Activated CD8-positive, alpha-beta T cell treated with anti-CD3 and anti-CD28 coated beads, Interleukin-2, amount 10 ng/mL, durations not matched to agents 7 days and 5 days (primary cell): Measurements from ENCODE around the gene ZNF571. TPM values are rescaled to one million over a fixed set of nuclear protein-coding genes. Genes with fewer than 3 reads are reported as not detected.

Experiments used
- ATAC-seq: fragments of 150-1000 bp; cut with Tn5 transposase; one replicate; pipeline ENCODE4 v1.10.0; 2021; ENCODE audit warnings: moderate library complexity
- CTCF ChIA-PET: fragments of 350-600 bp; sonication (Branson Sonifier 250); formaldehyde crosslinking; loops from one replicate; lab custom pipeline; 2021; ENCODE audit warnings: antibody characterized with exemption; lab: Charles Lee
- POLR2A ChIA-PET: fragments of 350-600 bp; sonication (Branson Sonifier 250); formaldehyde crosslinking; loops from one replicate; lab custom pipeline; 2021; ENCODE audit warnings: antibody characterized with exemption; lab: Charles Lee
- DNase-seq: peaks from one replicate; pipeline ENCODE4 v3.0.0-alpha.2; 2020
- H3K27ac Mint-ChIP-seq: one replicate; pipeline ENCODE4 v1.8.0; 2021; ENCODE audit warnings: mild to moderate bottlenecking, mixed read lengths
- H3K27me3 Mint-ChIP-seq: one replicate; pipeline ENCODE4 v1.8.0; 2021; ENCODE audit warnings: low read depth, mixed read lengths
- H3K36me3 Mint-ChIP-seq: one replicate; pipeline ENCODE4 v1.8.0; 2021; ENCODE audit warnings: low read depth, mixed read lengths
- H3K4me1 Mint-ChIP-seq: one replicate; pipeline ENCODE4 v1.8.0; 2021; ENCODE audit warnings: low read depth, mixed read lengths
- H3K4me3 Mint-ChIP-seq: one replicate; pipeline ENCODE4 v1.8.0; 2021; ENCODE audit warnings: mild to moderate bottlenecking, mixed read lengths
- H3K9me3 Mint-ChIP-seq: one replicate; pipeline ENCODE4 v1.8.0; 2022; ENCODE audit warnings: mixed read lengths; ENCODE audit not compliant: insufficient read depth
- total RNA-seq, 2 experiments: library from RNA; stranded (reverse); gene quantifications; one replicate each; pipeline ENCODE4 v1.2.3, GENCODE V29; 2021

ZNF571 gene
- 1 to 10 TPM; 2.2 to 3.7 TPM for total RNA-seq

DNA sequence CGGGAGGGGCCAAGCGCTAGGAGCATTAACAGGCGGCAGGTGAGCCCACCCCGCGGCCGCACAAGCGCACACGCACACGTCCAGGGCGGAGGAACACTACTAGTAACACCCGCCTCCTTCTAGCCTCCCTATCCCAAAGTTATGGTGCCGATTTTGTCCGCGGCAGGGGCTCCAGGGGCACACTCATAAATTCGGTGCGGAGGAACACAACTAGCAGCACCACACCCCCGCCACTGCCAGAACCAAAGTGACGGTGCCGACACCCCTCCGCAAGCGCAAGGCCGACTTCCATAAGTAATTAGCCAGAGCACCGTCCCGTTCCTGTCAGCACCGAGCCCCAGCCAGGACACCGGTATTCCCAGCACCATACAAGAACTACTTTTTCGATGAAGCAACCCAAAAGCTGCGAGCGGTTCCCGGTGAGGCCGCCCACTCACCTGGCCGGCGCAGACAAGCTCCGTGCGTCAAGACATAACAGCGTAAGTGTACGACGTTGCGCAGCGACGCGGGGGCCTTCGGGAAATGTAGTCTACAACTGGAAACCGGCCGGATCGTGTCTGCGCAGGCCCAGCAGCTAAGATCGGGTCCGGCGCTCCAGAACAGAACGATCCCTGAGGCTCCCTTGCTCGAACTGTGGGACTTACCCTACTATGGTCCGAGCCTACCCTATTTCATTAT lies at the start of gene ZNF571, which contains the start of gene ZNF540:
TSS of gene ZNF571 (minus strand) at position 489 of the 678 bp plus-strand sequence. CDS start 8,116 bp downstream, outside the sequence.
TSS of gene ZNF540 (plus strand) at position 573 of the 678 bp plus-strand sequence. CDS start 3,572 bp downstream, outside the sequence.
- ATAC-seq (peak; percentile 98), DNase-seq (peak; percentile 95)
- ChIA-PET CTCF (interaction anchor here (0.9 to 1.2 kb wide), 3 partner anchors 22 to 421 kb away, joined by 3 read pairs; no protein-coding TSS in a partner anchor), POLR2A (interaction anchor here (0.6 to 1.6 kb wide), 9 partner anchors 43 to 747 kb away, joined by 3 to 9 read pairs (median 3); partner anchors contain the start of genes ZFP30, ZNF345, ZNF569 and ZNF793)
- Mint-ChIP-seq H3K27me3 (no peaks in the 10 kb centered on the region), H3K27ac (peak within 1 kb of the TSS; percentile 92), H3K4me1 (peaks cover 16% of the 10 kb centered on the region), H3K9me3 (peaks cover 31% of the 10 kb centered on the region), H3K4me3 (peak within 1 kb of the TSS; percentile 86), H3K36me3 (peaks cover 23% of the 10 kb centered on the region)

DNA sequence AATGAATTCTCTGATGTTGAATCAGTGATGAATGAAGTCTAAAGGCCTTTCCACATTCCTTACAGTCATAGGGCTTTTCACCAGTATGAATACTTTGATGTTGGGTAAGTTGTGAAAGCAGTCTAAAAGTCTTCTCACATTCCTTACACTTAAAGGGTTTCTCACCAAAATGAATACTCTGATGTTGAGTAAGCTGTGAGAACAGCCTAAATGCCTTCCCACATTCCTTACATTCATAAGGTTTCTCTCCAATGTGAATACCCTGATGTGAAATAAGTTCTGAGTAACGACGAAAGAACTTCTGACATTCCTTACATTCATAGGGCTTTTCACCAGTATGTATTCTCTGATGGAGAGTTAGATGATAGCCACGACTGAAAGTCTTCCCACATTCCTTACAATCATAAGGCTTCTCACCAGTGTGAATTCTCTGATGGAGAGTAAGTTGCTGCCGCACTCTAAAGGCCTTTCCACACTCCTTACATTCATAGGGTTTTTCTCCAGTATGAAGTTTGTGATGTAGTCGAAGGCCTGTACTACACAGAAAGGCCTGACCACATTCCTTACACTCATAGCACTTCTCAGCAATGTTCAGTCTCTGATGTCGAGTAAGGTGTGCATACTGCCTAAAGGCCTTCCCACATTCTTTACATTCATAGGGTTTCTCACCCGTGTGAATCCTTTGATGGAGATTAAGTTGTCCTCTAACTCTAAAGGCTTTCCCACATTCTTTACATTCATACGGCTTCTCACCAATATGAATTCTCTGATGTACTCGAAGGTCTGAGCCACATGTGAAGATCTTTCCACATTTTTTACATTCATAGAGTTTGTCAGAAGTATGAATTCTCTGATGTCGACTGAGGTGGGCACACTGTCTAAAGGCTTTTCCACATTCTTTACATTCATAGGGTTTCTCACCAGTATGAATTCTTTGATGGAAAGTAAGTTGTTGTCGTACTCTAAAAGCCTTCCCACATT lies 40.8 kb upstream of the ZNF571 start:
- H3K36me3 Mint-ChIP-seq, result peaks cover 39% of the 10 kb centered on the region
- ATAC-seq (no peak), DNase-seq (no peak)
- no peaks in the 10 kb centered on the region for H3K27me3 Mint-ChIP-seq
- CTCF ChIA-PET, result no interaction called here
- no peak overlapping the region for H3K27ac Mint-ChIP-seq
- H3K4me3 Mint-ChIP-seq, result no peak overlapping the region
- no peaks in the 10 kb centered on the region for H3K4me1 Mint-ChIP-seq
- H3K9me3 Mint-ChIP-seq, result peaks cover 49% of the 10 kb centered on the region
- POLR2A ChIA-PET, result no interaction called here

DNA sequence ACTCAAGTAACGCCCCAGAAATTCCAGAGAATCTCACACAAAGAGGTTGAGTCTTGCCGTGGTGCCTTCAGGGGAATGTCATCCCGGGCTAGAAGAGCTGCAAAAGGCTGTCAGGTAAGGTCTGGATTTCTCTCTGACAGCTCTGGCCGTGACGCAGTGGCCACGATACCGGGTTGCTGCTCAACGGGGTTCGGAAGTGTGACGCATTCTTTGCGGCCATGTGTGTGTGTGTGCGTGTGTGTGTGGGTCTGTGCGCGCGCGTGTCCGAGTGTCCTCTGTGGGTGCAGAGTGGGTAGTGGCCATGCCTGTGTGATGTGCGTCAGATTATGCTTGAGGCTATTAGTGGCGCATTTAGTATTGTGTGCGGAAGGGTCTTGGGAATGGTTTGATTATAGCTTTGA lies 390 bp upstream of the ZNF571 start:
- peaks cover 31% of the 10 kb centered on the region for H3K9me3 Mint-ChIP-seq
- POLR2A ChIA-PET, result interaction anchor here (0.7 to 1.6 kb wide), 7 partner anchors 60 to 744 kb away, joined by 3 to 9 read pairs (median 3); partner anchors contain the start of genes ZFP30, ZNF345, ZNF569 and ZNF793
- CTCF ChIA-PET, result interaction anchor here (0.9 kb wide), 1 partner anchor 422 kb away, joined by 3 read pairs; no protein-coding TSS in a partner anchor
- peaks cover 23% of the 10 kb centered on the region for H3K36me3 Mint-ChIP-seq
- H3K4me3 Mint-ChIP-seq, result peak overlapping the region; percentile 86
- DNase-seq, result peak; percentile 69
- H3K4me1 Mint-ChIP-seq, result peaks cover 16% of the 10 kb centered on the region
- H3K27ac Mint-ChIP-seq, result peak overlapping the region; percentile 92
- H3K27me3 Mint-ChIP-seq, result no peaks in the 10 kb centered on the region
- ATAC-seq, result peak; percentile 40

DNA sequence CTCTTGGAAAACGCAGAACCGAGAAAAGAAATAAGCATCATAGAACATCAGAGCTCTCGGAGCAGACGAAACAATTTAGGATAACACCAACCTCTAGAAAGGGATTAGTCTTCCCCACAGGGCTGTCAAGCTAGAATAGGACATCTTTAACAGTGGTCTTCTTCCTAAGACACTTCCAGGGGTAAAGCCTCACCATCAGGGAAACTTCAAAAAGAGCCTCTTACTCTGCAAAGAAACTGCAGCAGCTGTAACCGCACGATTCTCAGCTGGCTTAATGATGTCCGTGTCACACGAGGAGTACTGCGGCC lies 642 bp downstream of the ZNF571 start:
- Mint-ChIP-seq H3K4me1 (peaks cover 16% of the 10 kb centered on the region), H3K27ac (peak overlapping the region; percentile 92), H3K27me3 (no peaks in the 10 kb centered on the region), H3K36me3 (peaks cover 25% of the 10 kb centered on the region), H3K4me3 (peak overlapping the region; percentile 86), H3K9me3 (peaks cover 36% of the 10 kb centered on the region)
- ChIA-PET CTCF (interaction anchor here (1.2 kb wide), 2 partner anchors 21 to 64 kb away, joined by 3 read pairs; no protein-coding TSS in a partner anchor), POLR2A (interaction anchor here (0.6 to 1.6 kb wide), 6 partner anchors 14 to 747 kb away, joined by 3 to 4 read pairs (median 3); partner anchors contain the start of gene ZNF569)
- DNase-seq (no peak), ATAC-seq (no peak)

DNA sequence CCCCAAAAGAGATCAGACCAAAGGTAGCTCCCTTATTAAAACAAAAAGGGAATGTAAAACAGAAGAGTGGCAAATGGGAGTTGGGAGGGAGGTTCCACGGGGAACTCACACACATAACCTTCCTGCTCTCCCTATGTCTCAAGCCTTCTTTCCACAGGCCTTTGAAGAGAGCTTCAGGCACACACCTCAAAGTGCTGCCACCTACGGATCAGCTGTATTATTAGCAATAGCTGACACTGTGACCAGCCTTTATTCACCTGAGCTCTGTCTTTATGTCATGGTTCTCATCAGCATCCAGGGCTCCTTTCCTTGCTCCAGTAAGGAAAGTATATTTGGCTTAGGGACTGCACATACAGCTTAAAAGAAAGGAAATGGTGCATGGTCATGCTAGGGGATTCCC lies 11.3 kb downstream of the ZNF571 start:
- Mint-ChIP-seq H3K36me3 (peaks cover 51% of the 10 kb centered on the region), H3K27ac (no peak overlapping the region), H3K4me3 (no peak overlapping the region), H3K4me1 (no peaks in the 10 kb centered on the region), H3K9me3 (peaks cover 40% of the 10 kb centered on the region), H3K27me3 (no peaks in the 10 kb centered on the region)
- DNase-seq, result no peak
- ChIA-PET CTCF (interaction anchor here (1.5 kb wide), 1 partner anchor 10 kb away, joined by 7 read pairs; no protein-coding TSS in a partner anchor), POLR2A (interaction anchor here (0.5 kb wide), 1 partner anchor 606 kb away, joined by 3 read pairs; no protein-coding TSS in a partner anchor)
- ATAC-seq, result no peak

DNA sequence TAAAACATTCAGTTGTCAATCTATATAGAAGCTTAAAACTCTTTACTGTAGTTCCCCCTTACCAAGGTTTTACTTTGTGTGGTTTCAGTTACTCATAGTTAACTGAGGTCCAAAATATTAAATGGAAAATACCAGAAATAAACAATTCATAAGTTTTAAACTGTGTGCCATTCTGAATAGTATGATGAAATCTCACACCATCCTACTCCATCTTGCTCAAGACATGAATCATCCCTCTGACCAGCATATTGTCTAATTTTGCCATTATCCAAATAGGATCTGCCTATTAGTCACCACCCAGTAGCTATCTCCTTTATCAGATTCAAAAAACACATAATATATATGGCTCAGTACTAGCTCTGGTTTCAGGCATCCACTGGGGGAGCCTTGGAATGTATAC lies 22.4 kb downstream of the ZNF571 start:
- Mint-ChIP-seq H3K27ac (no peak overlapping the region), H3K36me3 (peaks cover 39% of the 10 kb centered on the region), H3K9me3 (peaks cover 36% of the 10 kb centered on the region), H3K27me3 (no peaks in the 10 kb centered on the region), H3K4me1 (no peaks in the 10 kb centered on the region), H3K4me3 (no peak overlapping the region)
- DNase-seq (no peak), ATAC-seq (no peak)
- ChIA-PET CTCF (interaction anchor here (1.2 to 1.6 kb wide), 2 partner anchors 11 to 22 kb away, joined by 3 to 7 read pairs; partner anchors contain the start of gene ZNF571), POLR2A (no interaction called here)

DNA sequence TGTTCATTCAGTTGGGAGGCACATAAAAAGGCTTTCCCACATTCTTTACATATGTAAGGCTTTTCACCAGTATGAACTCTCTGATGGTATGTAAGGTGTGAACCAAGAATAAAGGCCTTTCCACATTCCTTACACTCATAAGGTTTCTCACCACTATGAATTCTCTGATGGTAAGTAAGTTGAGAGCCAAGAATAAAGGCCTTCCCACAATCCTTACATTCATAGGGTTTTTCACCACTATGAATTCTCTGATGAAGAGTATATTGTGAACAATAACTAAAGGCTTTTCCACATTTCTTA lies 29.3 kb downstream of the ZNF571 start:
- Mint-ChIP-seq H3K27me3 (no peaks in the 10 kb centered on the region), H3K4me1 (no peaks in the 10 kb centered on the region), H3K36me3 (peaks cover 39% of the 10 kb centered on the region), H3K4me3 (no peak overlapping the region), H3K9me3 (peaks cover 72% of the 10 kb centered on the region), H3K27ac (no peak overlapping the region)
- ChIA-PET CTCF (no interaction called here), POLR2A (no interaction called here)
- DNase-seq (no peak), ATAC-seq (no peak)

GRCh38 chr19:37564624-37565369 lies 29.8 kb downstream of the ZNF571 start:
- H3K9me3 Mint-ChIP-seq, result peaks cover 68% of the 10 kb centered on the region
- CTCF ChIA-PET, result no interaction called here
- no peak for DNase-seq

DNA sequence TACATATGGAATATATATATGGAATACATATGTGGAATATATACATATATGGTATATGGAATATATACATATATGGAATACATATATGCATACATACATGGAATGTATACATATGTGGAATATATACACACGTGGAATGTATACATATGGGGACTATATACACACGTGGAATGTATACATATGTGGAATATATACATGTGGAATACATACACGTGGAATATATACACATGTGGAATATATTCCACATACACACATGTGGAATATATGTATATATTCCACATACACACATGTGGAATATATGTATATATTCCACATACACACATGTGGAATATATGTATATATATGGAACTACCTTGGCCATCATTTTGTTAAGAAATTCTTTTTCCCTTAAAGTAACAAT lies 31.1 kb downstream of the ZNF571 start:
- no peaks in the 10 kb centered on the region for H3K4me1 Mint-ChIP-seq
- ChIA-PET CTCF (no interaction called here), POLR2A (no interaction called here)
- H3K36me3 Mint-ChIP-seq, result peaks cover 29% of the 10 kb centered on the region
- DNase-seq (no peak), ATAC-seq (no peak)
- H3K27me3 Mint-ChIP-seq, result no peaks in the 10 kb centered on the region
- no peak overlapping the region for H3K27ac Mint-ChIP-seq
- H3K4me3 Mint-ChIP-seq, result no peak overlapping the region
- peaks cover 63% of the 10 kb centered on the region for H3K9me3 Mint-ChIP-seq

More at GRCh38 chr19:37564624-37565369, 29.8 kb downstream of the ZNF571 start:
- no peak for ATAC-seq
- Mint-ChIP-seq H3K36me3 (peaks cover 35% of the 10 kb centered on the region), H3K27ac (no peak overlapping the region), H3K4me3 (no peak overlapping the region), H3K4me1 (no peaks in the 10 kb centered on the region), H3K27me3 (no peaks in the 10 kb centered on the region)
- POLR2A ChIA-PET, result no interaction called here

- H3K4me3 Mint-ChIP-seq, result peak overlapping the region; percentile 89
- no peaks in the 10 kb centered on the region for H3K27me3 Mint-ChIP-seq
- H3K36me3 Mint-ChIP-seq, result peaks cover 30% of the 10 kb centered on the region
- CTCF ChIA-PET, result interaction anchor here (0.7 to 1.4 kb wide), 6 partner anchors 17 to 474 kb away, joined by 3 to 6 read pairs (median 3); partner anchors contain the start of genes ZNF420, ZNF527 and ZNF793
- POLR2A ChIA-PET, result interaction anchor here (0.8 to 1.1 kb wide), 3 partner anchors 43 to 82 kb away, joined by 3 to 6 read pairs (median 4); partner anchors contain the start of genes ZNF570, ZNF571 and ZNF793
- H3K9me3 Mint-ChIP-seq, result peaks cover 49% of the 10 kb centered on the region
- peaks cover 11% of the 10 kb centered on the region for H3K4me1 Mint-ChIP-seq
- peak overlapping the region; percentile 98 for H3K27ac Mint-ChIP-seq
- ATAC-seq, result peak; percentile 86
- peak; percentile 78 for DNase-seq
Measured at GRCh38 chr19:37551129-37551993, 43.2 kb downstream of the ZNF571 start.
